HG03571 (cell line): ENCODE measurements around the gene TMEM42.

ENCODE experiments used
- ATAC-seq: cut with Tn5 transposase; IDR thresholded peaks from one replicate; pipeline ENCODE4 v1.9.1; 2021; ENCODE audit not compliant: unreplicated experiment

Gene TMEM42

GRCh38 chr3:44906997-44907396 lies 45.3 kb downstream of the TMEM42 start:
- no peak for ATAC-seq

- ATAC-seq: no peak
Observed at GRCh38 chr3:44907612-44908011, 45.9 kb downstream of the TMEM42 start.

GRCh38 chr3:44909063-44909462 lies 47.4 kb downstream of the TMEM42 start:
- ATAC-seq: no peak

GRCh38 chr3:44910693-44911092 lies 49.0 kb downstream of the TMEM42 start:
- no peak for ATAC-seq

- ATAC-seq: no peak
Observed at GRCh38 chr3:44913868-44914468, 52.3 kb downstream of the TMEM42 start.

- ATAC-seq: no peak
Observed at GRCh38 chr3:44914936-44915335, 53.2 kb downstream of the TMEM42 start.
